PC-3 (cell line): ENCODE data around the gene RBM15. TPM values are rescaled to one million over a fixed set of nuclear protein-coding genes. Genes with fewer than 3 reads are reported as not detected.

Experiments
- ATAC-seq: fragments of 200-7000 bp; cut with Tn5 transposase; 2 replicates; pipeline ENCODE4 v1.9.1; 2020; ENCODE audit warnings: mild to moderate bottlenecking, moderate library complexity
- BruUV-seq: library from RNA; stranded (reverse); fragments of 400-500 nt; replicated peaks from 2 replicates; lab custom pipeline; 2021; lab: Mats Ljungman, UMichigan
- CTCF ChIA-PET: fragments of 300-600 bp; sonication (Branson Sonifier 250); formaldehyde crosslinking; loops from one replicate; lab custom pipeline; 2022; ENCODE audit warnings: antibody characterized with exemption; lab: Charles Lee
- POLR2A ChIA-PET: fragments of 300-600 bp; sonication (Branson Sonifier 250); formaldehyde crosslinking; loops from one replicate; lab custom pipeline; 2022; ENCODE audit warnings: antibody characterized with exemption; ENCODE audit not compliant: unreplicated experiment; lab: Charles Lee
- DNase-seq: peaks from one replicate; pipeline ENCODE4 v3.0.0-alpha.2; 2015
- H2AFZ ChIP-seq: fragments of 300-600 bp; sonication (generic); 2 replicates; pipeline ENCODE4 v1.6.0; 2016; ENCODE audit warnings: antibody characterized with exemption, low read length
- H3F3A ChIP-seq: fragments of 300-600 bp; sonication (generic); one replicate; pipeline ENCODE4 v1.6.0; 2017; ENCODE audit warnings: antibody characterized with exemption, low read length, control low read depth, mild to moderate bottlenecking; ENCODE audit not compliant: unreplicated experiment
- H3K27ac ChIP-seq: fragments of 300-600 bp; sonication (generic); 2 replicates; pipeline ENCODE4 v1.5.1; 2016; ENCODE audit warnings: mild to moderate bottlenecking, low read length
- H3K27me3 ChIP-seq: fragments of 300-600 bp; sonication (generic); 2 replicates; pipeline ENCODE4 v1.6.1; 2016; ENCODE audit warnings: low read length, mixed read lengths
- H3K36me3 ChIP-seq: fragments of 300-600 bp; sonication (generic); 2 replicates; pipeline ENCODE4 v1.6.1; 2016; ENCODE audit warnings: low read depth, mixed run types, low read length, mixed read lengths
- H3K4me1 ChIP-seq: fragments of 300-600 bp; sonication (generic); 2 replicates; pipeline ENCODE4 v1.5.1; 2016; ENCODE audit warnings: low read length; ENCODE audit not compliant: insufficient read depth
- H3K4me2 ChIP-seq: fragments of 300-600 bp; sonication (generic); 2 replicates; pipeline ENCODE4 v1.6.0; 2016; ENCODE audit warnings: low read length
- H3K4me3 ChIP-seq: fragments of 300-600 bp; sonication (generic); 2 replicates; pipeline ENCODE4 v1.5.1; 2016; ENCODE audit warnings: mild to moderate bottlenecking, low read length, mixed read lengths
- H3K79me2 ChIP-seq: fragments of 300-600 bp; sonication (generic); 2 replicates; pipeline ENCODE4 v1.6.1; 2017; ENCODE audit warnings: low read length, mixed read lengths
- H3K9ac ChIP-seq: fragments of 300-600 bp; sonication (generic); 2 replicates; pipeline ENCODE4 v1.6.0; 2016; ENCODE audit warnings: mild to moderate bottlenecking, low read length
- H3K9me2 ChIP-seq: fragments of 300-600 bp; sonication (generic); replicated peaks from 2 replicates; pipeline ENCODE4 v1.6.1; 2016; ENCODE audit warnings: mixed run types, low read length, mixed read lengths
- H3K9me3 ChIP-seq: fragments of 300-600 bp; sonication (generic); 2 replicates; pipeline ENCODE4 v1.6.1; 2016; ENCODE audit warnings: low read length, mixed read lengths
- H4K20me1 ChIP-seq: fragments of 300-600 bp; sonication (generic); 2 replicates; pipeline ENCODE4 v1.6.1; 2016; ENCODE audit warnings: low read length, mixed read lengths
- CTCF ChIP-seq: fragments of 300-600 bp; sonication (generic); conservative IDR thresholded peaks from 2 replicates; pipeline ENCODE4 v1.5.1; 2017; ENCODE audit warnings: antibody characterized with exemption, low read depth, mild to moderate bottlenecking, low read length
- EZH2 ChIP-seq: fragments of 300-600 bp; sonication (generic); IDR thresholded peaks from one replicate; pipeline ENCODE4 v1.6.1; 2017; ENCODE audit warnings: antibody characterized with exemption, mild to moderate bottlenecking, low read length; ENCODE audit not compliant: unreplicated experiment
- EZH2phosphoT487 ChIP-seq: fragments of 300-600 bp; sonication (generic); IDR thresholded peaks from 2 replicates; pipeline ENCODE4 v1.6.1; 2018; ENCODE audit warnings: mild to moderate bottlenecking, antibody characterized with exemption, low read length, borderline replicate concordance
- intact Hi-C: fragments of 100-400 bp; cut with micrococcal nuclease; formaldehyde crosslinking; loops from 2 replicates; pipeline ENCODE4 v1.9.0; 2023
- total RNA-seq: library from RNA; depleted of rRNA; stranded (reverse); fragments of >200 nt; gene quantifications from 2 replicates; pipeline ENCODE4 v1.2.3, GENCODE V29; 2014

Gene RBM15
- total RNA-seq, 1 experiment from 2014 or later: 41.3 TPM

- TF ChIP-seq EZH2phosphoT487: no peak
- TF ChIP-seq EZH2: no peak
- no peak for TF ChIP-seq CTCF
- no peaks in the 10 kb centered on the region for H3K36me3 ChIP-seq
These were observed 40.2 kb upstream of the RBM15 start for GRCh38 chr1:110298991-110299390.

GRCh38 chr1:110300412-110301085, 38.6 kb upstream of the RBM15 start:
- no peaks in the 10 kb centered on the region for H3F3A ChIP-seq
- peaks cover 26% of the 10 kb centered on the region for H3K27me3 ChIP-seq
- no peak overlapping the region for H3K4me3 ChIP-seq
- POLR2A ChIA-PET: no interaction called here
- no TSS peak for BruUV-seq
- no peaks in the 10 kb centered on the region for H3K36me3 ChIP-seq
- no peak for ATAC-seq
- no peak overlapping the region for H3K27ac ChIP-seq
- no peaks in the 10 kb centered on the region for H3K9me3 ChIP-seq
- H3K9ac ChIP-seq: no peak overlapping the region
- no peaks in the 10 kb centered on the region for H3K79me2 ChIP-seq
- TF ChIP-seq CTCF (no peak), EZH2phosphoT487 (no peak), EZH2 (no peak)
- no peak overlapping the region for H3K4me2 ChIP-seq
- H3K9me2 ChIP-seq: no peaks in the 10 kb centered on the region
- no peaks in the 10 kb centered on the region for H4K20me1 ChIP-seq
- H3K4me1 ChIP-seq: no peaks in the 10 kb centered on the region
- intact Hi-C loops: no loop called here
- DNase-seq: no peak
- no peak overlapping the region for H2AFZ ChIP-seq
- CTCF ChIA-PET: interaction anchor here (0.7 to 1.1 kb wide), 3 partner anchors 90 to 97 kb away, joined by 3 to 4 read pairs (median 3); no protein-coding TSS in a partner anchor

More at GRCh38 chr1:110298991-110299390, 40.2 kb upstream of the RBM15 start:
- Histone ChIP-seq H3F3A (no peaks in the 10 kb centered on the region), H3K4me1 (no peaks in the 10 kb centered on the region), H3K79me2 (no peaks in the 10 kb centered on the region), H3K4me3 (no peak overlapping the region), H3K27ac (no peak overlapping the region), H2AFZ (no peak overlapping the region), H3K9me2 (no peaks in the 10 kb centered on the region), H4K20me1 (no peaks in the 10 kb centered on the region), H3K4me2 (no peak overlapping the region), H3K9me3 (no peaks in the 10 kb centered on the region), H3K27me3 (peaks cover 26% of the 10 kb centered on the region), H3K9ac (no peak overlapping the region)
- no TSS peak for BruUV-seq
- CTCF ChIA-PET: no interaction called here
- ATAC-seq (no peak), DNase-seq (no peak)
- POLR2A ChIA-PET: no interaction called here
- intact Hi-C loops: no loop called here

GRCh38 chr1:110302836-110303235, 36.3 kb upstream of the RBM15 start:
- no peaks in the 10 kb centered on the region for H3K4me1 ChIP-seq
- peaks cover 16% of the 10 kb centered on the region for H3K27me3 ChIP-seq
- no TSS peak for BruUV-seq
- ATAC-seq (no peak), DNase-seq (no peak)
- H3K27ac ChIP-seq: no peak overlapping the region
- H3K4me3 ChIP-seq: no peak overlapping the region
- H3K9me2 ChIP-seq: no peaks in the 10 kb centered on the region
- H3K9ac ChIP-seq: no peak overlapping the region
- H3F3A ChIP-seq: no peaks in the 10 kb centered on the region
- ChIA-PET CTCF (no interaction called here), POLR2A (no interaction called here)
- intact Hi-C loops: no loop called here
- H2AFZ ChIP-seq: no peak overlapping the region
- H3K79me2 ChIP-seq: no peaks in the 10 kb centered on the region
- no peaks in the 10 kb centered on the region for H3K36me3 ChIP-seq
- no peaks in the 10 kb centered on the region for H4K20me1 ChIP-seq
- no peak overlapping the region for H3K4me2 ChIP-seq
- TF ChIP-seq EZH2 (no peak), EZH2phosphoT487 (no peak), CTCF (no peak)
- H3K9me3 ChIP-seq: no peaks in the 10 kb centered on the region
